GM23338 (cell line): ENCODE results near the gene CYBA. TPM values are rescaled to one million over a fixed set of nuclear protein-coding genes. Genes with fewer than 3 reads are reported as not detected.

ENCODE experiments used
- ATAC-seq: fragments of 200-7000 bp; cut with Tn5 transposase; 3 replicates; pipeline ENCODE4 v1.9.1; 2020
- DNase-seq: peaks from one replicate; pipeline ENCODE4 v3.0.0-alpha.2; 2015; ENCODE audit warnings: low spot score
- H2AFZ ChIP-seq: fragments of 200-600 bp; sonication (generic); 2 replicates; pipeline ENCODE4 v1.8.0; 2016; ENCODE audit warnings: antibody characterized with exemption, mild to moderate bottlenecking, moderate library complexity
- H3F3A ChIP-seq: fragments of 200-600 bp; sonication (generic); replicated peaks from 2 replicates; pipeline ENCODE4 v1.8.0; 2017; ENCODE audit warnings: antibody characterized with exemption, mixed run types, low read depth
- H3K27ac ChIP-seq: fragments of 200-600 bp; sonication (generic); 2 replicates; pipeline ENCODE4 v1.6.1; 2016; ENCODE audit warnings: low read depth
- H3K27me3 ChIP-seq: fragments of 200-600 bp; sonication (generic); 2 replicates; pipeline ENCODE4 v1.8.0; 2016; ENCODE audit warnings: mild to moderate bottlenecking, mixed run types, moderate library complexity; ENCODE audit not compliant: insufficient read depth
- H3K36me3 ChIP-seq: fragments of 200-600 bp; sonication (generic); 2 replicates; pipeline ENCODE4 v1.8.0; 2016; ENCODE audit warnings: mild to moderate bottlenecking; ENCODE audit not compliant: insufficient read depth
- H3K4me1 ChIP-seq: fragments of 200-600 bp; sonication (generic); 2 replicates; pipeline ENCODE4 v1.8.0; 2016; ENCODE audit warnings: mild to moderate bottlenecking, moderate library complexity; ENCODE audit not compliant: insufficient read depth
- H3K4me2 ChIP-seq: fragments of 200-600 bp; sonication (generic); 2 replicates; pipeline ENCODE4 v1.7.1; 2017; ENCODE audit warnings: mixed run types
- H3K4me3 ChIP-seq: fragments of 200-600 bp; sonication (generic); 2 replicates; pipeline ENCODE4 v1.6.1; 2016; ENCODE audit warnings: mixed run types
- H3K79me2 ChIP-seq: fragments of 200-600 bp; sonication (generic); replicated peaks from 2 replicates; pipeline ENCODE4 v1.8.0; 2017; ENCODE audit warnings: mild to moderate bottlenecking; ENCODE audit not compliant: insufficient read depth
- H3K9me2 ChIP-seq: fragments of 200-600 bp; sonication (generic); 2 replicates; pipeline ENCODE4 v1.8.0; 2017; ENCODE audit not compliant: insufficient read depth
- H4K20me1 ChIP-seq: fragments of 200-600 bp; sonication (generic); replicated peaks from 2 replicates; pipeline ENCODE4 v1.8.0; 2017; ENCODE audit warnings: mild to moderate bottlenecking; ENCODE audit not compliant: insufficient read depth
- H3K27ac Mint-ChIP-seq: 2 replicates; pipeline ENCODE4 v1.8.0; 2020; ENCODE audit warnings: inconsistent platforms, mild to moderate bottlenecking, moderate library complexity, mixed read lengths
- H3K27me3 Mint-ChIP-seq: 3 replicates; pipeline ENCODE4 v1.8.0; 2022; ENCODE audit warnings: low read depth, mild to moderate bottlenecking, moderate library complexity, mixed read lengths, inconsistent platforms; ENCODE audit not compliant: insufficient read depth, poor library complexity
- H3K36me3 Mint-ChIP-seq: 3 replicates; pipeline ENCODE4 v1.8.0; 2021; ENCODE audit warnings: low read depth, mild to moderate bottlenecking, inconsistent platforms, moderate library complexity, mixed read lengths
- H3K4me1 Mint-ChIP-seq: 3 replicates; pipeline ENCODE4 v1.8.0; 2020; ENCODE audit warnings: mild to moderate bottlenecking, inconsistent platforms, mixed read lengths
- H3K4me3 Mint-ChIP-seq: 3 replicates; pipeline ENCODE4 v1.8.0; 2021; ENCODE audit warnings: moderate library complexity, mild to moderate bottlenecking, inconsistent platforms, mixed read lengths
- H3K9me3 Mint-ChIP-seq: 3 replicates; pipeline ENCODE4 v1.8.0; 2020; ENCODE audit warnings: moderate library complexity, mild to moderate bottlenecking, inconsistent platforms, mixed read lengths
- EZH2 ChIP-seq: fragments of 200-600 bp; sonication (generic); IDR thresholded peaks from one replicate; pipeline ENCODE4 v1.8.0; 2017; ENCODE audit warnings: antibody characterized with exemption, mild to moderate bottlenecking, low read depth; ENCODE audit not compliant: unreplicated experiment
- EZH2phosphoT487 ChIP-seq: fragments of 200-600 bp; sonication (generic); IDR thresholded peaks from one replicate; pipeline ENCODE4 v1.8.1; 2018; ENCODE audit warnings: antibody characterized with exemption; ENCODE audit not compliant: unreplicated experiment
- NANOG ChIP-seq: IDR thresholded peaks from 2 replicates; pipeline ENCODE4 v1.6.1; 2016; ENCODE audit warnings: antibody characterized with exemption, borderline replicate concordance
- POLR2AphosphoS5 ChIP-seq: IDR thresholded peaks from 2 replicates; pipeline ENCODE4 v1.6.1; 2016; ENCODE audit warnings: antibody characterized with exemption, low read depth
- STAT1 ChIP-seq: IDR thresholded peaks from one replicate; pipeline ENCODE4 v1.6.1; 2016; ENCODE audit warnings: antibody characterized with exemption; ENCODE audit not compliant: unreplicated experiment
- ZNF331 ChIP-seq: fragments of 250-450 bp; sonication (Bioruptor Pico); IDR thresholded peaks from 2 replicates; pipeline ENCODE4 v1.5.0; 2020; ENCODE audit warnings: low read depth, mild to moderate bottlenecking, moderate library complexity
- polyA plus RNA-seq: library from polyadenylated mRNA; unstranded; fragments of >200 nt; fragmentation: Nextera tagmentation; extraction: Ambion mirVana; gene quantifications from 2 replicates; pipeline ENCODE4 v1.2.1, GENCODE V29; 2016
- total RNA-seq: library from RNA; depleted of rRNA; stranded (reverse); fragments of >200 nt; shearing (Covaris generic); gene quantifications from 2 replicates; pipeline ENCODE4 v1.2.3, GENCODE V29; 2014
- TF ChIP-seq, protein P1 (sequence below), 2 experiments: fragments of 200-600 bp in 1 of 2; sonication (generic) in 1 of 2; conservative IDR thresholded peaks; 2 replicates each; pipeline versions ENCODE4 v1.5.1 to v1.6.1; 2016 to 2017; ENCODE audit warnings: antibody characterized with exemption in 2 of 2, low read depth in 2 of 2, mild to moderate bottlenecking in 2 of 2, moderate library complexity in 1 of 2
- TF ChIP-seq, protein P2 (sequence below): IDR thresholded peaks from 2 replicates; pipeline ENCODE4 v1.6.1; 2016; ENCODE audit warnings: antibody characterized with exemption
- TF ChIP-seq, protein P3 (sequence below): IDR thresholded peaks from one replicate; pipeline ENCODE4 v1.6.1; 2018; ENCODE audit warnings: antibody characterized with exemption; ENCODE audit not compliant: unreplicated experiment

CYBA gene
- total and polyA plus RNA-seq, 2 experiments from 2014 or later: 275 to 281 TPM

GRCh38 chr16:88691129-88691813 is 40.4 kb upstream of the CYBA start (continued):
- TF ChIP-seq, protein P1, sequence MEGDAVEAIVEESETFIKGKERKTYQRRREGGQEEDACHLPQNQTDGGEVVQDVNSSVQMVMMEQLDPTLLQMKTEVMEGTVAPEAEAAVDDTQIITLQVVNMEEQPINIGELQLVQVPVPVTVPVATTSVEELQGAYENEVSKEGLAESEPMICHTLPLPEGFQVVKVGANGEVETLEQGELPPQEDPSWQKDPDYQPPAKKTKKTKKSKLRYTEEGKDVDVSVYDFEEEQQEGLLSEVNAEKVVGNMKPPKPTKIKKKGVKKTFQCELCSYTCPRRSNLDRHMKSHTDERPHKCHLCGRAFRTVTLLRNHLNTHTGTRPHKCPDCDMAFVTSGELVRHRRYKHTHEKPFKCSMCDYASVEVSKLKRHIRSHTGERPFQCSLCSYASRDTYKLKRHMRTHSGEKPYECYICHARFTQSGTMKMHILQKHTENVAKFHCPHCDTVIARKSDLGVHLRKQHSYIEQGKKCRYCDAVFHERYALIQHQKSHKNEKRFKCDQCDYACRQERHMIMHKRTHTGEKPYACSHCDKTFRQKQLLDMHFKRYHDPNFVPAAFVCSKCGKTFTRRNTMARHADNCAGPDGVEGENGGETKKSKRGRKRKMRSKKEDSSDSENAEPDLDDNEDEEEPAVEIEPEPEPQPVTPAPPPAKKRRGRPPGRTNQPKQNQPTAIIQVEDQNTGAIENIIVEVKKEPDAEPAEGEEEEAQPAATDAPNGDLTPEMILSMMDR (conservative IDR thresholded peaks at IDR 0.05; ENCODE audit: low read depth in 2 of 2): no peak
- TF ChIP-seq EZH2phosphoT487: no peak
- TF ChIP-seq ZNF331: no peak
- TF ChIP-seq, protein P2, sequence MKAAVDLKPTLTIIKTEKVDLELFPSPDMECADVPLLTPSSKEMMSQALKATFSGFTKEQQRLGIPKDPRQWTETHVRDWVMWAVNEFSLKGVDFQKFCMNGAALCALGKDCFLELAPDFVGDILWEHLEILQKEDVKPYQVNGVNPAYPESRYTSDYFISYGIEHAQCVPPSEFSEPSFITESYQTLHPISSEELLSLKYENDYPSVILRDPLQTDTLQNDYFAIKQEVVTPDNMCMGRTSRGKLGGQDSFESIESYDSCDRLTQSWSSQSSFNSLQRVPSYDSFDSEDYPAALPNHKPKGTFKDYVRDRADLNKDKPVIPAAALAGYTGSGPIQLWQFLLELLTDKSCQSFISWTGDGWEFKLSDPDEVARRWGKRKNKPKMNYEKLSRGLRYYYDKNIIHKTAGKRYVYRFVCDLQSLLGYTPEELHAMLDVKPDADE: no peak
- TF ChIP-seq STAT1: no peak
- TF ChIP-seq POLR2AphosphoS5: no peak

DNA sequence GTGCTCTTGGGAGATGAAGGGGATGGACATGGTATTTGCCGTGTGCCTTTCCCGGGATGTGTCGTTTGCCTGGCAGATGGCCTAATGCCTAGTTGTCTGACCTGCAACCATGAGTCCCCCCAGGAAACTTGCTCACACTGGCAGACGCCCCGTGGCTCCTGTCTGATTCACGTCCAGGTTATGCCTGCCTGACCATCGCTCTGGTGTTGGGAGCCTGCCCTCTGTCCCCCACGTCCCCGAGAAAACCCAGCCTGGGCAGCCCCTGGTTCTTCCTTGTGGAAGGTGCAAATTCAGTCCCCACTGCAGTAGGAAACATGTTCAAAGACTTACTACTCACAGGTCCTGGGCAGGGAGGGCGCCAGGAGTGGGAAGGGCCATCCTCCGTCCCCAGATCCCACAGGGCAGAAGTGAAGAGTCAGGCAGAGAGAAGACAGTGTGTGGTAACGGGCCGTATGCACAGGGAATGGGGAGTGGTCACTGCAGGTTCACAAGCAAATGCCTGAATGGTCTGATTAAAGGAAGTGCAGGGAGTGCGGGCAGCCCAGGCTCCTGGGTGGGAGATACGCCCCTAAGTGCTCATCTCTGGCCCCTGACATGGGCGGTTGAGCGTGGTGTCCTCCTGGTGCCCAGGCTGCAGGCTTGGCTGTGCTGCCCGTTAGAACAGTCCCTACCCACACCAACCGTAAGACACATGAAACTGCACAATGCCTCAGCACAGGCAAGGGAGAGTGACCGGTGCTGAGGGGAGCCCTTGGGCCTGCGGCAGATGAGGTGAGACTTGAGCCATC is 39.7 kb upstream of the CYBA start:
- Mint-ChIP-seq H3K4me1 (peaks cover 9% of the 10 kb centered on the region), H3K9me3 (no peaks in the 10 kb centered on the region), H3K27ac (no peak overlapping the region; the same call in 1 of the 2 replicates), H3K36me3 (no peaks in the 10 kb centered on the region), H3K27me3 (peaks cover 23% of the 10 kb centered on the region), H3K4me3 (no peak overlapping the region)
- no peak overlapping the region for H3K4me2 ChIP-seq
- ATAC-seq (no peak), DNase-seq (no peak)
- H3K9me2 ChIP-seq: no peaks in the 10 kb centered on the region
- H3K4me3 ChIP-seq: no peak overlapping the region
- no peaks in the 10 kb centered on the region for H4K20me1 ChIP-seq
- H3K27me3 ChIP-seq: peaks cover 10% of the 10 kb centered on the region
- no peaks in the 10 kb centered on the region for H3K36me3 ChIP-seq
- TF ChIP-seq, protein P3, sequence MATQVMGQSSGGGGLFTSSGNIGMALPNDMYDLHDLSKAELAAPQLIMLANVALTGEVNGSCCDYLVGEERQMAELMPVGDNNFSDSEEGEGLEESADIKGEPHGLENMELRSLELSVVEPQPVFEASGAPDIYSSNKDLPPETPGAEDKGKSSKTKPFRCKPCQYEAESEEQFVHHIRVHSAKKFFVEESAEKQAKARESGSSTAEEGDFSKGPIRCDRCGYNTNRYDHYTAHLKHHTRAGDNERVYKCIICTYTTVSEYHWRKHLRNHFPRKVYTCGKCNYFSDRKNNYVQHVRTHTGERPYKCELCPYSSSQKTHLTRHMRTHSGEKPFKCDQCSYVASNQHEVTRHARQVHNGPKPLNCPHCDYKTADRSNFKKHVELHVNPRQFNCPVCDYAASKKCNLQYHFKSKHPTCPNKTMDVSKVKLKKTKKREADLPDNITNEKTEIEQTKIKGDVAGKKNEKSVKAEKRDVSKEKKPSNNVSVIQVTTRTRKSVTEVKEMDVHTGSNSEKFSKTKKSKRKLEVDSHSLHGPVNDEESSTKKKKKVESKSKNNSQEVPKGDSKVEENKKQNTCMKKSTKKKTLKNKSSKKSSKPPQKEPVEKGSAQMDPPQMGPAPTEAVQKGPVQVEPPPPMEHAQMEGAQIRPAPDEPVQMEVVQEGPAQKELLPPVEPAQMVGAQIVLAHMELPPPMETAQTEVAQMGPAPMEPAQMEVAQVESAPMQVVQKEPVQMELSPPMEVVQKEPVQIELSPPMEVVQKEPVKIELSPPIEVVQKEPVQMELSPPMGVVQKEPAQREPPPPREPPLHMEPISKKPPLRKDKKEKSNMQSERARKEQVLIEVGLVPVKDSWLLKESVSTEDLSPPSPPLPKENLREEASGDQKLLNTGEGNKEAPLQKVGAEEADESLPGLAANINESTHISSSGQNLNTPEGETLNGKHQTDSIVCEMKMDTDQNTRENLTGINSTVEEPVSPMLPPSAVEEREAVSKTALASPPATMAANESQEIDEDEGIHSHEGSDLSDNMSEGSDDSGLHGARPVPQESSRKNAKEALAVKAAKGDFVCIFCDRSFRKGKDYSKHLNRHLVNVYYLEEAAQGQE: no peak
- TF ChIP-seq EZH2 (no peak), NANOG (no peak)
- no peak overlapping the region for H3K27ac ChIP-seq
- H3K4me1 ChIP-seq: no peaks in the 10 kb centered on the region
- H3F3A ChIP-seq: 0 out of 2 replicates have a peak, but pooled peaks cover 6% of the 10 kb centered on the region
- H2AFZ ChIP-seq: no peak overlapping the region
- H3K79me2 ChIP-seq: no peaks in the 10 kb centered on the region
